DOHH2 (cell line): ENCODE data around the gene BAMBI.
"Not testable (repeated sequence)": the region's sequence is repeated elsewhere in the genome, so short reads cannot be mapped to it uniquely, and the experiment has no call there.

Experiments used
- H3F3A ChIP-seq: fragments of 200-600 bp; sonication (generic), shearing (Covaris generic); 2 replicates; pipeline ENCODE4 v1.6.0; 2016; ENCODE audit warnings: antibody characterized with exemption, mild to moderate bottlenecking; ENCODE audit not compliant: control insufficient read depth, insufficient read depth
- H3K27ac ChIP-seq: fragments of 200-600 bp; sonication (generic); 2 replicates; pipeline ENCODE4 v1.5.1; 2014; ENCODE audit warnings: low read depth, mild to moderate bottlenecking, low read length, moderate library complexity
- H3K27me3 ChIP-seq: fragments of 200-600 bp; sonication (generic); 2 replicates; pipeline ENCODE4 v1.6.1; 2014; ENCODE audit warnings: mild to moderate bottlenecking, low read length, mixed read lengths; ENCODE audit not compliant: control insufficient read depth
- H3K36me3 ChIP-seq: fragments of 200-600 bp; sonication (generic); 2 replicates; pipeline ENCODE4 v1.6.1; 2014; ENCODE audit warnings: mild to moderate bottlenecking, low read length, moderate library complexity, mixed read lengths; ENCODE audit not compliant: control insufficient read depth
- H3K4me1 ChIP-seq: fragments of 200-600 bp; sonication (generic); 2 replicates; pipeline ENCODE4 v1.6.1; 2014; ENCODE audit warnings: mild to moderate bottlenecking, low read length, mixed read lengths; ENCODE audit not compliant: control insufficient read depth
- H3K4me2 ChIP-seq: fragments of 200-600 bp; sonication (generic); 2 replicates; pipeline ENCODE4 v1.6.0; 2014; ENCODE audit warnings: mild to moderate bottlenecking, low read length, moderate library complexity
- H3K4me3 ChIP-seq: fragments of 200-600 bp; sonication (generic); 2 replicates; pipeline ENCODE4 v1.5.1; 2014; ENCODE audit warnings: mild to moderate bottlenecking, low read length, mixed read lengths
- H3K79me2 ChIP-seq: fragments of 200-600 bp; sonication (generic); 2 replicates; pipeline ENCODE4 v1.6.1; 2014; ENCODE audit warnings: mild to moderate bottlenecking, low read length, mixed read lengths; ENCODE audit not compliant: control insufficient read depth
- H3K9me2 ChIP-seq: fragments of 200-600 bp; sonication (generic); replicated peaks from 2 replicates; pipeline ENCODE4 v1.6.1; 2014; ENCODE audit warnings: mild to moderate bottlenecking, low read length, mixed read lengths; ENCODE audit not compliant: control insufficient read depth
- H3K9me3 ChIP-seq: fragments of 200-600 bp; sonication (generic); 2 replicates; pipeline ENCODE4 v1.6.1; 2014; ENCODE audit warnings: antibody characterized with exemption, low read length, mixed read lengths; ENCODE audit not compliant: control insufficient read depth, insufficient read depth
- H4K20me1 ChIP-seq: fragments of 200-600 bp; sonication (generic); 2 replicates; pipeline ENCODE4 v1.6.0; 2014; ENCODE audit warnings: low read depth, mild to moderate bottlenecking, antibody characterized with exemption, low read length, moderate library complexity; ENCODE audit not compliant: control insufficient read depth, insufficient read depth
- CTCF ChIP-seq: fragments of 200-600 bp; sonication (generic); IDR thresholded peaks from one replicate; pipeline ENCODE4 v1.5.1; 2014; ENCODE audit warnings: antibody characterized with exemption, mild to moderate bottlenecking, low read depth, low read length; ENCODE audit not compliant: poor library complexity, severe bottlenecking
- EZH2phosphoT487 ChIP-seq: fragments of 200-600 bp; sonication (generic); IDR thresholded peaks from 2 replicates; pipeline ENCODE4 v1.6.1; 2017; ENCODE audit warnings: borderline replicate concordance, mild to moderate bottlenecking, antibody characterized with exemption, low read length, moderate library complexity, mixed read lengths

The BAMBI gene

GRCh38 chr10:28640551-28640950 is 36.8 kb upstream of the BAMBI start:
- Histone ChIP-seq H3K4me3 (no peak overlapping the region), H3K9me2 (no peaks in the 10 kb centered on the region), H3K4me1 (no peaks in the 10 kb centered on the region), H3K36me3 (no peaks in the 10 kb centered on the region), H3F3A (no peaks in the 10 kb centered on the region), H4K20me1 (no peaks in the 10 kb centered on the region), H3K27ac (no peak overlapping the region), H3K4me2 (no peak overlapping the region), H3K79me2 (no peaks in the 10 kb centered on the region), H3K27me3 (no peaks in the 10 kb centered on the region), H3K9me3 (no peaks in the 10 kb centered on the region)
- TF ChIP-seq EZH2phosphoT487 (no peak), CTCF (no peak)

- Histone ChIP-seq H3K9me2 (no peaks in the 10 kb centered on the region), H3K27me3 (no peaks in the 10 kb centered on the region)
Observed at GRCh38 chr10:28644647-28645046, 32.7 kb upstream of the BAMBI start.

DNA sequence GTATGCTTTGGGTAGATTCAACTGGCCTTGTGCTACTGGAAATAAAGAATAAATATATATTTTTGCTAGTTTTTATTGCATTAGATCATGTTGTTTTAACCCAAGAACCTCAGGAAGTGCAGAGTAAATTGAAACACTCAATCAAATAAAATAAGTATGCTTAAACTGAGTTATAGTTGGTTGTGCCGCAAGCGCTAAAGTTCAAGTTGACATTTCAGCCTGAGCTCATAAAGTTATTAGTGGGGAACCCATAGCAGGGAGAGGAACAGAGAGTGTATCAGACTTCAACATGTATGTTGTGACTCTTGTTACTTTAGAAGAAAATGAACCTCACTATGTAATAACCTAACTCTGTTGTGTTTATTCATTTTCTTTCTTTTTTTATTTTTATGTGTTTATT is 25.2 kb upstream of the BAMBI start:
- Histone ChIP-seq H3K4me1 (no peaks in the 10 kb centered on the region), H3K9me2 (no peaks in the 10 kb centered on the region), H3K36me3 (no peaks in the 10 kb centered on the region), H3K79me2 (no peaks in the 10 kb centered on the region), H3K9me3 (no peaks in the 10 kb centered on the region), H3F3A (no peaks in the 10 kb centered on the region), H4K20me1 (no peaks in the 10 kb centered on the region), H3K27ac (no peak overlapping the region), H3K4me2 (no peak overlapping the region), H3K27me3 (no peaks in the 10 kb centered on the region), H3K4me3 (no peak overlapping the region)
- TF ChIP-seq EZH2phosphoT487 (no peak), CTCF (no peak)

More at GRCh38 chr10:28644647-28645046, 32.7 kb upstream of the BAMBI start:
- no peak for TF ChIP-seq EZH2phosphoT487
- H3K4me2 ChIP-seq: no peak overlapping the region
- H3K4me3 ChIP-seq: no peak overlapping the region
- H3K9me3 ChIP-seq: no peaks in the 10 kb centered on the region
- H3K4me1 ChIP-seq: no peaks in the 10 kb centered on the region
- H3F3A ChIP-seq: no peaks in the 10 kb centered on the region
- no peak overlapping the region for H3K27ac ChIP-seq
- H3K79me2 ChIP-seq: no peaks in the 10 kb centered on the region
- H3K36me3 ChIP-seq: no peaks in the 10 kb centered on the region
- H4K20me1 ChIP-seq: no peaks in the 10 kb centered on the region

- Histone ChIP-seq H3K27ac (no peak overlapping the region), H3K9me3 (no peaks in the 10 kb centered on the region), H3K4me1 (no peaks in the 10 kb centered on the region), H4K20me1 (no peaks in the 10 kb centered on the region), H3K9me2 (no peaks in the 10 kb centered on the region), H3K36me3 (no peaks in the 10 kb centered on the region), H3K79me2 (no peaks in the 10 kb centered on the region), H3F3A (no peaks in the 10 kb centered on the region), H3K27me3 (no peaks in the 10 kb centered on the region), H3K4me2 (no peak overlapping the region), H3K4me3 (no peak overlapping the region)
- TF ChIP-seq EZH2phosphoT487 (no peak), CTCF (no peak)
Observed at GRCh38 chr10:28652703-28653102, 24.6 kb upstream of the BAMBI start.

GRCh38 chr10:28658824-28659223 is 18.5 kb upstream of the BAMBI start:
- H3K4me2 ChIP-seq, H3F3A ChIP-seq, H3K79me2 ChIP-seq, H3K9me3 ChIP-seq, H3K27ac ChIP-seq, H3K36me3 ChIP-seq, H3K27me3 ChIP-seq, H4K20me1 ChIP-seq, H3K4me1 ChIP-seq, H3K4me3 ChIP-seq, H3K9me2 ChIP-seq: not testable (repeated sequence)
